Suppressor macrophage treated with lipopolysaccharide for 1 hour (primary cell): ENCODE results near the gene SKA3.
"Not testable (repeated sequence)": the region's sequence is repeated elsewhere in the genome, so short reads cannot be mapped to it uniquely, and the experiment has no call there.

ENCODE experiments used
- DNase-seq, 3 donors: peaks; one replicate each; pipeline ENCODE4 v3.0.0-alpha.2; 2020 to 2022

SKA3 gene

DNA sequence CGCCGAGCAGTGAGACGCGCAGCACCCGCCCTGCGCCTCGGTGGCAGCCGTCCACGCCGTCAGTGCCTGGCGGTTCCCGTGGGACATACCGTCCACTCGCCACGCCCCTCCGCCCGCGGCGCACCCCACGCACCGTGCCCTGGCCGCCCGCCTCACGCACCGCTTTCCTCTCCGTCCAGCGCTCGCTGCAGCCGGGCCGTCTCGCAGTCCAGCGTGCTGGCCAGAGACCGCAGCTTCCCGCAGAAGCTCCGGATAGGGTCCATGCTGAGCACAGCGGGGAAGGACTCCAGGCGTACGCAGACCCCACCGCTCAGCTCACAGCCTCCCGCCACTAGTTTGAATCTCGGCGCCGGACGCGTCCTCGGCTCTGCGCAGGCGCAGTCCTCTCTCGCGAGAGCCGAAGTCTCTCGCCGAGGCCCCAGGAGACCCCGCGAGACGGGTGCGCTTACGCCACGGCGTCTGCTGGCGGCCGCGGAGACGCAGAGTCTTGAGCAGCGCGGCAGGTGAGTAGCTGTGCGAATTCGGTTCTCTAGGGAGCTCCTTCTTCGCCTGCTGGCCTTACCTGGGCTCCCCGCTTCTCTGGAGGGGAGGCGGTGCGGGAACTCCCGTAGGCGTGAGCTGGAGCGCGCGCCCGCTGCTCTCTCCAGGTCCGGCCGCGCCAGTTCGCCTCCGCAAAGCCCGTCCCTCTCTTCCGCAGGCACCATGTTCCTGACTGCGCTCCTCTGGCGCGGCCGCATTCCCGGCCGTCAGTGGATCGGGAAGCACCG lies at the start of gene SKA3, which contains the start of gene MRPL57:
Gene SKA3 (minus strand): TSS at position 338 of the 767 bp plus-strand sequence. CDS start 75 bp downstream, at position 263.
Gene MRPL57 (plus strand): TSS at position 444 of the 767 bp plus-strand sequence. CDS start 259 bp downstream, at position 703.
- peak; percentile 96 to 99 (median 98) for DNase-seq

DNA sequence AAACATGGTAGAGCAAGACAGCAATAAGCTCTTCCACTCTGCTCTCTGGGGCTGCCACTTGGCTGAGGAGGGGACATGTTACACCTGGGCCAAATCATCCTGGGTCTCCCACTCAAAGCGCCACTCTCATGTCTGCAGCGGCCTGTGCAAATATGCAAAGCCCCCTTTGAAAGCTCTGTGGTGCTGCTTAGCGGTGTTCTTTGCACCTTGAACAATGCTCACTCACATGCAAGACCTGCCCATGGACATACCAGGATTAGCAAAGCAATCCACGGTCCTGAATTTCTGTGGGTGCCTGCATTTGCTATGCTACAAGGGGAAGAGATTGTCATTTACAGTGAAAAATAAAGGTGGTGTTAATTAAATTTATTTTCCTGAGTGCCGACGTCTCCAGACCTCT lies 48.7 kb upstream of the SKA3 start:
- DNase-seq: peak in 1 of 3 donors; percentile 2

GRCh38 chr13:21221268-21221667 lies 44.9 kb upstream of the SKA3 start:
- DNase-seq: no peak

DNA sequence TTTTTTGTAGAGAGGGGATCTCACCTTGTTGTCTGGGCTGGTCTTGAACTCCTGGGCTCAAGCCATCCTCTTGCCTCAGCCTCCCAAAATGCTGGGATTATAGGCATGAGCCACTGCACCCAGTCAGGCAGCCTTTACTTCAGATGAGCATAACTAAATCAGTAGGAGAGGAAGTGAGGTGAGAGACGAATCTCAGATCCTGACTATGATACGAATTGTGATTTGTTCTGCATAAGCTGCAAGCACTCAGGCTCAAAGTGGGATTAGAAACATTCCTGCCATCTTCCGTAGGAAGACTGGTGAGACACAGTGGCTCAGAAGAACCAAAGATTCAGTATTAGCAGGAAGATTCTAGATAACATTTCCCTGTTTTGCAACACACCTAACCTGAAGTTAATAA lies 43.4 kb upstream of the SKA3 start:
- peak in 1 of 3 donors; percentile 17 for DNase-seq

GRCh38 chr13:21219036-21219381 lies 42.7 kb upstream of the SKA3 start:
- peak in 1 of 3 donors; percentile 7 for DNase-seq

DNA sequence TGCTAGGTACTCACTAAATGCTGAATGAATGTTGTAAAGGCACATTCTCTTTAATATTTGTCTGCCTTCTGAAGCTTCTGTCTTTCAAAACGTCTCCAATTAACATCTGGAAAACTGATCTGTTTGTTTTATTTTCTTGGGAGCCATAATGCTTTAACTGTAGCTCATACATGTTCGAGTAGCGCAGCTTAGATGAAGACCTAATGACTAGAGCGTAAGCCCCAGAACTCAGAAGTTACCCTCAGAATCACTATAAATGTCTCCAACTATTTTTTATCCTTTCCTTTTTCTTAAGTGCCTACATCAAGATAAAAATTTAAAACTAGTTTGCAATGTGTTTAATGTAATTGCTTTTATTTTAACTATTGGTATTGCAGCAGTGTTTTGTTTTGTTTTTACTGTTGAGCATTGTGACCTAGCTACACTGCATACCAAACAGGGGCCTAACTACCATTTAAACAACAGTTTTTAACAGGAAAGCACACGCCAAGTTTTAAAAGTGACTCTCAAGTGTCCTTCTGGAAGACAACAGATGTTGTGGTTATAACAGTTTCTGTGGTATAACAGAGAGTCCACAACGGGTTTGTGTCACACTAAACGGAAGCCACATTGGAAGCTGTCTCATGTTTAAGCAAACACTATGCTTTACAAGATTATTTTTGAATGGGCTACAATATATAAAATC lies 42.1 kb upstream of the SKA3 start:
- peak in 1 of 3 donors; percentile 13 for DNase-seq

DNA sequence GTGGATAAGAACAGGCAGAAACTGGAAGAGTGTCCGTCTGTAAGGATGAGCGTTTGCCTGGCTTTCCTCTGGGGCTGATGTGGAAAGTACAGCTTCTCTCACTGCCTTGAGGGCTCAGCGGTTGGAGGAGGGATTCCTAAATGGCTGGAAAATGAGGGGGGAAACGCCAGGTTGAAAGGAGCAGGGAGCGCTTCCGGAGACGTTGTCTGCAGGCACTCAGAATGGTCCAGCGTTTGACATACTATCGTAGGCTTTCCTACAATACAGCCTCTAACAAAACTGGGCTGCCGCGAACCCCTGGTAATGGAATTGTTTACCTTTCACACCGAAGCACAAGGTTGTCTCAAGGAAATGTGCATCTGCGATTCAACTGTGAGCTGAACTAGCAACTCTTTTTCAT lies 40.0 kb upstream of the SKA3 start:
- DNase-seq: no peak

GRCh38 chr13:21215419-21215818 lies 39.1 kb upstream of the SKA3 start:
- not testable (repeated sequence) for DNase-seq

DNA sequence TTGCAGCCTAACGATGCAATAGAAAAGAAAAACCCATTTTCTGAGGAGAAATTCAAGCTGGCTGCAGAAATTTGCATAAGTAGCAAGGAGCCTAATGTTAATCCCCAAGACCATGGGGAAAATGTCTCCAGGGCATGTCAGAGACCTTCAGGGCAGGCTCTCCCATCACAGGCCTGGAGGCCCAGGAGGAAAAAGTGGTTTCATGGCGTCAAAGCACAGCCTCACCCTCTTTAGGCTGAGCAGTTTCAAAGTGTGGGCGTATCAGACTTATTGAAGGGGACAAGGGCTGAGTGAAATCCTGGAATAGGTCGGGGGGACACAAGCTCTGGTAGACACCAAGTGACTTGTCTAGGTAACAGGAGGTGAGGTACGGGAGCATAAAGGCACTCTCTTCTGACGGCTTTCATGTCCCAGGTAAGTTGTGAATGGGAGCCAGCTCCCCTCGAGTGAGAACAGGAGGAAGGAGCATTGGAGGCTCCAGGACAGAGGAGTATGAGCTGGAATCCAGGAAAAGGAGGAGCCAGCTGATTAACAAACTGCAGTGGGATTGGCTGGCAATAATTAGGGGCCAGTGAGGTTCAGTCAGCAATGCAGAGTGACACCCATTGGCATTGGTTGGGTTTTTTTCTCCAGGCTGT lies 35.9 kb upstream of the SKA3 start:
- DNase-seq: no peak

DNA sequence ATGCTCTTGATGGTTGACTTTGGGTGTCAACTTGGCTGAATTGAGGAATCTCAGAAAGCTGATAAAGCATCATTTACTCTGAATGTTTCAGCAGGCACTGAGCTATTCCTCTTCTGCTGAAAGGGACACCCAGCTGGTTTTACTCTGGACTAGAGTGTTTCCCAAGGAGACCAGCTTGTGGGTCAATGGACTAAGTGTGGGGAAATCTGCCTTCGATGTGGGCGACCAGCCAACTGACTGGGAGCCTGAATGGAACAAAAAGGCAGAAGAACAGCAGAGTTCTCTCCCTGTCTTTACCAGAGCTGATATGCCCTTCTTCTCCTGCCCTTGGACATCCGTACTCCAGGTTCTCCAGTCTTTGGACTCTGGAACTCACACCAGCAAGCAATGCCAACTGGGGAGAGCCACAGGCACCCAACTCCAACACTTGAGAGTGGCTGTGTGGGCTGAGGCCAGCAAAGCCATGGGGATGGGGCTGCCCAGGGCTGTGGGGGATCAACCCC lies 32.4 kb upstream of the SKA3 start:
- no peak for DNase-seq

- no peak for DNase-seq
Measured at GRCh38 chr13:21202767-21203531, 26.6 kb upstream of the SKA3 start.

DNA sequence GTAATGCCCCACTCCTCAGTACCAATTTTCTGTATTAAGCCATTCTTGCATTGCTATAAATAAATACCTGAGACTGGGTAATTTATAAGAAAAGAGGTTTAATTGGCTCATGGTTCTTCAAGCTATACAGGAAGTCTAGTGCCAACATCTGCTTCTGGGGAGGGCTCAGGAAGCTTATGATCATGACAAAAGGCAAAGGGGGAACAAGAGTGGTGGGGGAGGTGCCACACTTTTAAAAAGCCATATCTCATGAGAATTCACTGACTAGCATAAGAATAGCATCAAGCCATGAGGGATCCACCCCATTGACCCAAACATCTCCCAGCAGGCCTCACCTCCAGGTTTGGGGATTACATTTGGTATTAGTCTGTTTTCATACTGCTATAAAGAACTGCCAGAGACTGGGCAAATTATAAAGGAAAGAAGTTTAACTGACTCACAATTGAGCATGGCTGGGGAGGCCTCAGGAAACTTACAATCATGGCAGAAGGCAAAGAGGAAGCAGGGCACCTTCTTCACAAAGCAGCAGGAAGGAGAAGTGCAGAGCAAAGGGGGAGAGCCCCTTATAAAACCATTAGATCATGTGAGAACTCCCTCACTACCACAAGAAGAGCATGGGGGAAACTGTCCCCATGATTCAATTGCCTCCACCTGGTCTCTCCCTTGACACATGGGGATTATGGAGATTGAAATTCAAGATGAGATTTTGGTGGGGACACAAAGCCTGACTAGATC lies 25.3 kb upstream of the SKA3 start:
- not testable (repeated sequence) for DNase-seq

GRCh38 chr13:21198391-21198790 lies 22.0 kb upstream of the SKA3 start:
- DNase-seq: not testable (repeated sequence)

DNA sequence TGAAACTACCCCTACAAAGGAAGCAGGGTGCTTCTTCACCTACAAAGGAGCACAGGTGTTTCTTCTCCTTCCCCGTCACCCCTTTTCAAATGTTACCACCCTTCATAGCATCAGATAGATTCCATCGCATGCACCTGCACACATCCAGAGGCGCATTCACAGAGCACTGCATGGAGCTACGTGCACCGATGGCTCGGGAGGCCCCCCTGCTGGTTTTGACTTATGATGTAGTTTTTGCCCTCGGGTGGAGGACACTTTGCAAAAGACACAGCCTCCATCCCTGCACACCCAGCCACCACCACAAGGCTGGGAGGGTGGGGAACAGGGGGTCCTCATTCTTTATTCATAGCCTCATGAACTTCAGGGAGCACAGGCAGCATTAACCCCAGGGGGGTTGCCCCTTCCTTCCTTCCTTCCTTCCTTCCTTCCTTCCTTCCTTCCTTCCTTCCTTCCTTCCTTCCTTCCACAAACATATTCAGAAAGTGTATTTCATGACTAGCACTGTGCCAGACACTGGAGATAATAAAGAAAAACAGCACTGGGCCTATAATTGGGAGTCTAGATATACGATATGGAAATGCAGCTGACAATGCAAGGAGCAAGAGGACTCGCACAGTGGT lies 21.4 kb upstream of the SKA3 start:
- not testable (repeated sequence) for DNase-seq

DNA sequence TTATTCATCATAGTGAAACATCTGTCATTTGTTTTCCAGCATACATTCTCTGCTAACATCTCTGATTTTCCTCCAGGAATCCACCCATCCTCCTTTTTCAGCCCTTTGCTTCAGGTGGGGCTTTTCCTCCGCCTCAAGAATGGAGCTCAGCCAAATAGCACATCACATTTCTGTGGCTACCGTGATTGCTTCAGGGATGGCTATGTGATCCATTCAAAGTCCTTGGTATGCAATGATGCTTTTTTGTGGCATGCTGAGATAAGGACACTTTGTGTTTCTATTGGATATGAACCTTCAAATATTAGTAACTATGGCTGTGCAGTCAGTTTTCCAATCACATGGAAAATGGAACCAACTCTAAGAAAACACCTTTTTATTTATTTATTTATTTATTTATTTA lies 18.4 kb upstream of the SKA3 start:
- not testable (repeated sequence) for DNase-seq

GRCh38 chr13:21186410-21186809 lies 10.1 kb upstream of the SKA3 start:
- DNase-seq: not testable (repeated sequence)

DNA sequence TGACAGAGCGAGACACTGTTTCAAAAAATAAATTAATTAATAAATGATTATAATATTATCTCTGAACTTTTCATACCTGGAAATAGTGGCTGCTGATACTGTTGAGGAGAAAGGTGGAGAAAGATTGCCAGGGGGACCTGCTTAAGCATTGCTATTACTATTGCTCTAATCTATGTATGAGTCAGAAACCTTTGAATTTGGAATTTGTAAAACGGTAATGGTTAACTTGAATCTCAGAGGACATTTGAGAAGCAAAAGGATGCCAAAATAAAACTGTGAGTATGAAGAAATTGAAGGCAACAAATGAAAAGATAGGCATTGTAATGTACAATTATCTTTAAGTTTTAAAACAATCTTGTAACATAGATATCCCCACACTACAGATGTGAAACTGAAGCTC lies 5.3 kb upstream of the SKA3 start:
- no peak for DNase-seq

GRCh38 chr13:21176982-21177284 lies 581 bp upstream of the SKA3 start:
- DNase-seq: no peak

DNA sequence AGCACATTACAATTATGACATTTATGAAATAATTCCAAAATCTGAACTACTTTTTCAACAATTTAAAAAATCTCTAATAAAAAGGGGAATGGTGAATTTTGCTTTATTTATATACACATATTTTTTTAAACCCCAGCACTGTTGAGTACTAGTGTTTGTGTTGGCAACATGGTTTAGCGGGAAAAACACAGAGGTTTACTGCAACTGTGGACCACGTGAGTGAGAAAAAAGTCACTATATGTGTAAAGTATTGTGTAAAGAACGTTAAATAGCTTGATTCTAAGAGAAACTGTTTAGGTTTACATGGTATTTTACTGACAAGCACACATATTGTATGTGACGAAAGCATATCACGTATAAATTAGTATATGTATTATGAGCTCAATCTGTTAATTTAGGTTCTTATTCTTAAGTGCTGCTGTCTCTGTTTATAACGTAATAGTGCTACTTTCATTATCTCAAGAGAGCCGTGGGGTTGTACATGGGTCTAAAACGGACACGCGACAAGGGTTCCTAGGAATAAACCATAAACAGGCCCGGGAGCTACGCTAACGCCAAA lies 617 bp downstream of the SKA3 start:
- DNase-seq: peak in 1 of 3 donors; percentile 4

- not testable (repeated sequence) for DNase-seq
Measured at GRCh38 chr13:21173767-21174166, 2.6 kb downstream of the SKA3 start.

DNA sequence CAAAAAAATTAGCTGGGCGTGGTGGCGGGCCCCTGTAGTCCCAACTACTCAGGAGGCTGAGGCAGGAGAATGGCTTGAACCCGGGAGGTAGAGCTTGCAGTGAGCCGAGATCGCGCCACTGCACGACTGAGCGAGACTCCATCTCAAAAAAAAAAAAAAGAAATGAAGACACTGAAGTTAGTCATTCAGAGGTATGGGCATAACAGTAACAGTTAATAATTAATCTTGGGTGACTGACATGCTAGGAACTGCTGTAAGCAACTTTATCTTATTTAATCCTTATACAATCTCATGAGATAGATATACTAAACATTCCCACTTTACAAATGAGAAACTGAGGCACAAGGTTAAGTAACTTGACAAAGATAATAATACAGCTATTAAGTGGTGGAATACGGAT lies 4.9 kb downstream of the SKA3 start:
- no peak for DNase-seq
